Germinal center (tissue), 1 donor: Measurements from ENCODE around the gene DLK2.
A peak's percentile ranks its signal among the peaks of the same experiment; 100 is the strongest.
"Not testable (repeated sequence)": the region's sequence is repeated elsewhere in the genome, so short reads cannot be mapped to it uniquely, and the experiment has no call there.

Experiments used
- DNase-seq: peaks from one replicate; pipeline ENCODE4 v3.0.0; 2012; ENCODE audit warnings: mixed read lengths, low spot score

The DLK2 gene

GRCh38 chr6:43455531-43456428 is at the start of gene DLK2:
Gene DLK2, minus strand, starts transcription at chr6:43455548. Its CDS starts 723 bp downstream, at chr6:43454825.
- peak; percentile 59 for DNase-seq

- no peak for DNase-seq
Measured at GRCh38 chr6:43503443-43503842, 48.1 kb upstream of the DLK2 start.

GRCh38 chr6:43502666-43503065 is 47.3 kb upstream of the DLK2 start:
- DNase-seq: no peak

- no peak for DNase-seq
Measured at GRCh38 chr6:43500921-43501320, 45.6 kb upstream of the DLK2 start.

GRCh38 chr6:43499028-43499815 is 43.9 kb upstream of the DLK2 start:
- DNase-seq: no peak

GRCh38 chr6:43498291-43498690 is 42.9 kb upstream of the DLK2 start:
- not testable (repeated sequence) for DNase-seq

- DNase-seq: no peak
Measured at GRCh38 chr6:43497689-43498088, 42.3 kb upstream of the DLK2 start.

- no peak for DNase-seq
Measured at GRCh38 chr6:43497129-43497396, 41.7 kb upstream of the DLK2 start.

- no peak for DNase-seq
Measured at GRCh38 chr6:43496370-43497128, 41.2 kb upstream of the DLK2 start.

- DNase-seq: no peak
Measured at GRCh38 chr6:43495409-43495941, 40.1 kb upstream of the DLK2 start.

- no peak for DNase-seq
Measured at GRCh38 chr6:43494766-43495165, 39.4 kb upstream of the DLK2 start.

- no peak for DNase-seq
Measured at GRCh38 chr6:43494321-43494720, 39.0 kb upstream of the DLK2 start.

- no peak for DNase-seq
Measured at GRCh38 chr6:43493833-43494232, 38.5 kb upstream of the DLK2 start.

- DNase-seq: no peak
Measured at GRCh38 chr6:43493230-43493629, 37.9 kb upstream of the DLK2 start.

GRCh38 chr6:43492673-43493072 is 37.3 kb upstream of the DLK2 start:
- no peak for DNase-seq

GRCh38 chr6:43491750-43492661 is 36.7 kb upstream of the DLK2 start:
- no peak for DNase-seq

GRCh38 chr6:43490523-43490939 is 35.2 kb upstream of the DLK2 start:
- DNase-seq: no peak

- no peak for DNase-seq
Measured at GRCh38 chr6:43489277-43490072, 34.1 kb upstream of the DLK2 start.

GRCh38 chr6:43488667-43489276 is 33.4 kb upstream of the DLK2 start:
- DNase-seq: no peak
